ENCODE results near the gene RALGPS1.
A peak's percentile ranks its signal among the peaks of the same experiment; 100 is the strongest.

Gene RALGPS1

DNA sequence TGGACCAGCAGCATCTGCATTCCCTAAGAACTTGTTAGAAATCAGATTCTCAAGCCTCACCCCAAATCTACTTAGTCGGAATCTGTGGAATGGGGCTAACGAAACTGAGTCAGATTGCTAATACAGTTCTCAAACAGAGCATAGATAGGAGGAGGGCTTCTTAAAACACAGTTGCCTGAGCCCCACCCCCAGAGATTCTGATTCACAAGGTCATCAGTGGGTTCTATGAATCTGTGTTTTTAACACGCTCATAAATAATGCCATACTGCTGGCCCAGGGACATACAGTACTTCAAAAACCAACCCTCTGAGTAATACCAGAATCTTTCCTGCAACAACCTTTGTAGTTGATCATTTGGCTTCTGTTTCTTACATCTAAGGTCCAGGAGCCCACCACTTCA lies 317.1 kb downstream of the RALGPS1 start:
- DNase-seq, result no peak

DNA sequence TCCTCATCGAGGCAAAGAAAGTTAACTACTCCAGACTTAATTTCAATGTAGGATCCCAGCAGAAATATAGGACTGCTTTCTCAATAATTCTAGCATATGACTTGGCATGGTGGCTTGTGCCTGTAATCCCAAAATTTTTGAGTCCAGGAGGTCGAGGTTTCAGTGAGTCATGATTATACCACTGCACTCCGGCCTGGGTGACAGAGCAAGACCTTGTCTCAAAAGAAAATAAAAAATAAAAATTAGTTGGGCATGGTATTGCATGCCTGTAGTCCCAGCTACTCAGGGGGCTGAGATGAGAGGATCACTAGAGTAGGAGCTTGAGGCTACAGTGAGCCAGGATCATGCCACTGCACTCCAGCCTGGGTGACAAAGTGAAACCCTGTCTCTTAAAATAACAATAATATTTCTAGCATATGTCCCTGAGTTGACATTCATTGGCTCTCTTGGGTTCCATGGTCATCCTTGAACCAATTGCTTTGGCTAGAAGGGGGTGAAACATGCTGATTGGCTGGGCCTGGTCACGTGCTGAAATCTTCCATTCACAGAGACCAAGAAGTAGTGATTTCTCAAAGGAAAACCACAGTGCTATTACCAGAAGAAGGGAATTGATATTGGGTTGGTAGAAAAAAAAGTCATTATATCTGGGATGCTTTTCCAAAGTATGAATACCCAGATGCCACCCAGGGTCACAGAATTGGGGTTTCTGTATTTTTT lies 318.4 kb downstream of the RALGPS1 start:
- DNase-seq, result no peak

DNA sequence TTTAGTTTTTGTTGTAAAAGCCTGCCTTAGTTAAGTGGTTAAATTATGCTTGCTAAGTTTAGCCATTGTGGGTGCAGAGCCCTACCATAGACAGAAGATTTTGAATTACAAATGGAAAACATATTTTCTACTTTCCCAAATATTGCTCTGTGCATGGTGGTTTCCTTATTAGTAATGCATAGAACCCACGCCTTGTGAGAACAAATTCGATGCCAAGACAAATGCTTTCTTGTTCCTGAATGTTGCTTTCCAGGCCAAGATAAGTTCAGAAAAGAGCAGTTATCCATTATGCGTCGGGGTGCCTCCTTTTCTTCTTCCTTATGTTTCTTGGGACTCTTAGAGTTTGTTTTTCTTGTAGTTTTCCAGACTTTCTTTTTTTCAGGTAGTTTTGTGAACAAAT lies 319.0 kb downstream of the RALGPS1 start:
- DNase-seq, result no peak

GRCh38 chr9:127233989-127234388 lies 319.4 kb downstream of the RALGPS1 start:
- no peak for DNase-seq

DNA sequence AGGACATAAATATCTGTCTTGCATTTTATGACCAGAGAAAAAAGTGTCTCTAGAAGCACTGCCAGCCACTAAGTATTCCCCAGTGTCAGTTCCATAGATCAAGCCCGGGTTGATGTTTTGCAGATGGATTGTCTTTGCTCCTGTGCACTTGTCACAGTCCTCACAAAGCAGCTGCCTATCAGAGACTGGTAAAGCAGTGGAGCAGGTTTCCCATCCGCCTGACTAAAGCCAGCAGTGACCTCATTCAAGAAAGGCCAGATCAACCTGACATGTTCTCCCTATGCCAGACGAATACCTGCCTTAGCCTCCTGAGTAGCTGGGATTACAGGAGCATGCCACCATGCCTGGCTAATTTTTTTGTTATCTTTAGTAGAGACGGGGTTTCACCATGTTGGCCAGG lies 323.2 kb downstream of the RALGPS1 start:
- DNase-seq, result no peak

GRCh38 chr9:127241354-127241753 lies 326.8 kb downstream of the RALGPS1 start:
- no peak for DNase-seq

DNA sequence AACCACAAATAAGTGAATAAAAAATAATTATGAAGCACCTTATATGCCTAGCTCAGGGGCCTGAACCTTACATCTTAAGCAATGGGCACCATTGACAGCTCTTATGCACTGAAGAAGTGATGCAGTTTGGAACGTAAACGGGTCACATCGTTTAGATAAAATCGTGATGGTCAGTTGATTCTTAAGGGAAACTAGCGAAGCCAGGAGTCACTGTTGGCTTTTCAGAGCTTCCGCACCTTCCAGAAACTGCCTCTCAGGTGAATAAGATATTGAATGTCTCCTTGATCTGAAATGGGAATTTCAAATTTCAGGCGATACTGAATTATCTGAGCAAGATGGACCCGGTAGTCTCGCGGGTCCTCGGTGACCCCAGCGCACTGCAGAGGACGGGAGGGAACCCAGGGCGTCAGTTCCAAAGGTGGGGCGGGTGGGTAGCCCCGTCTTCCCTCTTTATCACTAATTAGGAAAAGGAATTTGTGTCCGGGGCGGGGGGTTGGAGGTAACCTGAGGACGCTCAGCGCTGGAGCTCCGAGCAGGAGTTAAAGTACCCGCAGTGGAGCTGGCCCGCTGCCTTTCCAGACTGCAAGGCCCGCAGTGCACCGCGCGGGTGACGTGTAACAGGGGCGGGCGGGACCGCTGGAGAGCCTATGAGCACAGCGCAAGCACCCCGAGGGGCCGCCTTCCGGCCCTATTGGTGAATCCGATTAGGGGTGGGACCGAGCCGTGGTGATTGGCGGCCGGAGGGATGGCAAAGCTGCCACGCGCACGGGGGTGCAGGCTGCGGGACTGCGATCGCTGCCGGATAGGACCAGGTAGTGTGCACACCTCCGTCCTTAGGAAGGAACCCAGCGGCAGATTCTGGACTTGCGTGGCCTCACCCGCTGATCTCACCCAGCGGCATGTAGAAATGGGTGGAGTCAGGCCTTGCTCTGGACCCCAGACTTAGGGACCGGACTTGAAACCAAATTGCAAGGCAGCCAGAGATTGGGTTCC lies 330.3 kb downstream of the RALGPS1 start:
- peak; percentile 94 for DNase-seq

DNA sequence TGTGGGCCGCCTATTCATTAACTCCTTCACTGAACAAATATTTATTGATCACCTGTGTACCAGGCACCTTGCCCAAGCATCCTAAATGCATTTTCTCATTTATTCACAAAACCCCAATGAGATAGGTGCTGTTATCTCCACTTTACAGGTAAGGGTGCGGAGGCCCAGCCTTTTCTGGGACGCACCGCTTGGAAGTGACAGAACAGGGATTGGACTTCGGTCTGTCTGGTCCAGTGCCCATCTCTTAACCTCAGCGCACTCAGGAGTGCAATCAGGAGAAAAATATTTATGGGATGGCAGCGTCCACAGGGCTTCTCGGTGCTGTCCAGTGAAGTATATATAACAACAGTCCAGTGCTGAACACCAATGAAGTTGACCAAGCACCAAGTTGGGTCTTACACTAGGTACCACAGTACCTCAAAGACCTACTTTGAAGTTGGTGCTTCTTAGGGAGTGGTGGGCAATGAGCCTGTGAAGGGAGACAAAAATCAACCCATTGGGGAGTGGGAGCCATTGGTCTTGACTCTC lies 331.1 kb downstream of the RALGPS1 start:
- no peak for DNase-seq

GRCh38 chr9:127248241-127248640 lies 333.7 kb downstream of the RALGPS1 start:
- no peak for DNase-seq

DNA sequence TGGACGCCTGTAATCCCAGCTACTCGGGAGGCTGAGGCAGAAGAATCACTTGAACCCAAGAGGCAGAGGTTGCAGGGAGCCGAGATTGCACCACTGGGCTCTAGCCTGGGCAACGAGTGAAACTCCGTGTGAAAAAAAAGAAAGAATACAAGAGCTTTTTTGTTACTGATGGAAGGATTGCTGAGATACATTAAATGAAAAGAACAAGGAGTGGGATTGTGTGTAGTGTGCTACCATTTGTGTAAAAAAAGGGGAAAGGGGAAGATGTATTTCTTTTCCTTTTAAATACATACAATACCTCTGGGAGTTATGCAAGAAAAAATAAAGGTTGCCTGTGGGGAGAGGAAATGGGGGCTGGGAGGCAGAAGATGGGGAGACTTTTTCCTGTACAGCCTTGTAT lies 335.3 kb downstream of the RALGPS1 start:
- no peak for DNase-seq

DNA sequence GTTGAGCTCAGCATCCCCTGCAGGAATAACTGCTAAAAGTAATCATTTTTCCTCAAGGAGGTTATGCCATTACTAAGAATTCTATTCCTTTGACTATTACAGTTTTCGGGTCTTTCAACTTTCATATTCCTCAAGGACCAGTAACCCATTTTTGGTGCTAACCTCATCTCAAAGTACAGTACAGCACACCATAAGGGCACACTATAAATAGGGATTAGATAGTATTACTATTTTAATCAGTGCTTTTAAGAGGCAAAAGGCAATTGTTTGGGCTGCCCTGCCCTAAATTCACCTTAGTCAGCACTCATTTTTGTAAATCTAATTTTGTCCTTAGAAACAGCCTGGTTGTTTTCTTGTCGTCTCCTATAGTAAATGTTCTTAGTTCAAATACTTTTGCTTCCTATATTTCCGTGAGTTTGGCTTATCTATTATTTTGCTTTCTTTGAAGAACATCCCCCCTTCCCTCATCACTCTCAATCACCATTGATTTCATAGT lies 336.4 kb downstream of the RALGPS1 start:
- DNase-seq, result no peak

GRCh38 chr9:127252410-127253318 lies 338.1 kb downstream of the RALGPS1 start:
- peak; percentile 37 for DNase-seq

DNA sequence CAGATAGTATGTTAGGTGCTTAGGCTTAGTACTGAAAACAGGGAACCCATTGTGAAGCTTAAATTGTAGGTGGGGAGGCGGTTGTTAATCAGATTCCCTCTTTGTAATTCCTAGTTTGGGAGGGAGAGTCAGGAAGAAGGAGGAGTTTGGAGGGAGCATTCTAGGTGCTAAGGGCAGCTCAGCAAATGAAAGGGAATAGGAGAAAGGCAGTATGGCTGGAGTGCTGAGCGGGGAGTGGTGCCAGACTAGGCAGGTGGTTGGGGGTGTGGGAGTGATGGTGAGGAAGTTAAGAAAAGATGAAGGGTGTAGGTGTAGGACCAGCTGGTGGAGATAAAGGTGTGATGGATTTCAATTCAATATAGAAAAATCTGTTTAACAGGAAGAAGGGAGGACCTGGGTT lies 338.9 kb downstream of the RALGPS1 start:
- DNase-seq, result no peak

DNA sequence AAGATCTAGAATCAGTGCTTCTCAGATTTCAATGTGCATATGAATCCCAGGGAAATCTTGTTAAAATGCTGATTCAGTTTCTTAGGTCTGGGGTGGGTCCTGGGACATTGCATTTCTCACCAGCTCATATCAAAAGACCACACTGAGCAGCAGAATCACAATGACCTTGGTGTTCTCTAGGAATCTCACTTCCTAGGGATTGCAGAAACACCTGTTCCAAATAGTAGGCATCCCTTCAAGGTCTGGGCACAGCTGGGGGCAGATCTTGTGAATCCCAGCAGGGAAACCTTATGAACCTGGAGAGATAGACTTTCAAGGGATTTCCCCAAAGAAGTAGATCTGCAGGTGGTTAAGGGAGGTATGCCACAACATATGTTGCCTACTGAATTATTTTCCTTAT lies 341.1 kb downstream of the RALGPS1 start:
- DNase-seq, result no peak

GRCh38 chr9:127256324-127256723 lies 341.7 kb downstream of the RALGPS1 start:
- no peak for DNase-seq

- no peak for DNase-seq
Measured at GRCh38 chr9:127258606-127259471, 344.3 kb downstream of the RALGPS1 start.

GRCh38 chr9:127262602-127263001 lies 348.0 kb downstream of the RALGPS1 start:
- DNase-seq, result no peak

GRCh38 chr9:127263237-127263636 lies 348.7 kb downstream of the RALGPS1 start:
- no peak for DNase-seq

GRCh38 chr9:127263664-127264063 lies 349.1 kb downstream of the RALGPS1 start:
- DNase-seq, result no peak

GRCh38 chr9:127264462-127265219 lies 350.1 kb downstream of the RALGPS1 start, which contains the start of gene GARNL3:
Gene GARNL3 (plus strand): TSS chr9:127264774. CDS start chr9:127264878, 104 bp downstream.
- no peak for DNase-seq

Measured in HCEC 1CT (cell line).